CD4-positive, alpha-beta T cell treated with Interleukin-17A for 1 hour (primary cell): ENCODE results near the gene P4HA2.
"Not testable (repeated sequence)": the region's sequence is repeated elsewhere in the genome, so short reads cannot be mapped to it uniquely, and the experiment has no call there.

Experiments used
- DNase-seq: peaks from one replicate; pipeline ENCODE4 v3.0.0-alpha.2; 2020

Gene P4HA2

GRCh38 chr5:132195727-132196126, 31.9 kb downstream of the P4HA2 start:
- DNase-seq = no peak

- no peak for DNase-seq
These were observed 34.4 kb downstream of the P4HA2 start for GRCh38 chr5:132193165-132193694.

DNA sequence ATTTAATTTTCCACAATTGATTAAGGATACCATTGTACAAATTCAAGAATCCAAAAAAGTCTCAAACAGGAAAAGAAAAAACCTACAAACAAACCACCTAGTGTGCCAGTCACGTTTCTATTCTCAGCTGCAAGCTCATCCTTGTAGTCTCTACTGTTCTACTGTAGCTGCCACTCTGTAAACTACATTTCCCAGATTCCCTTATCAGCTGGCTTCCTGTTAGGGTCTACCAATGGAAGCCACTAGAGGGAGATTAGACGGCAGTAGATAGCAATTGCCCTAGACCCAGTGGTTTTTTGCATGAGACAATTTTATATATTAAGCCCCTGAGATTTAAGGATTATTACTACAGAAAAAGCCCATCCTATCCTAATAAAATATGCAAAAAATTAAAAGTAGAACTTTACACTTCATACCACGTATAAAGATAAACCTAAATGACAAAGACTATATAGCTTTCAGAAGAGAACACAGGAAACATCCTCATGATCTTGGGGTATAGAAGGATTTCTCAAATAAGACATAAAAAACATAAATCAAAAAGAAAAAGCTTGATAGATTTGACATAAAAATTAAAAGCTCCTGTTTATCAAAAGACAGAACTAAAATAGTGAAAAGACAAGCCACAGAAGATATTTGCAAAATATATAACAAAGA, 37.4 kb downstream of the P4HA2 start:
- DNase-seq = peak; percentile 62

DNA sequence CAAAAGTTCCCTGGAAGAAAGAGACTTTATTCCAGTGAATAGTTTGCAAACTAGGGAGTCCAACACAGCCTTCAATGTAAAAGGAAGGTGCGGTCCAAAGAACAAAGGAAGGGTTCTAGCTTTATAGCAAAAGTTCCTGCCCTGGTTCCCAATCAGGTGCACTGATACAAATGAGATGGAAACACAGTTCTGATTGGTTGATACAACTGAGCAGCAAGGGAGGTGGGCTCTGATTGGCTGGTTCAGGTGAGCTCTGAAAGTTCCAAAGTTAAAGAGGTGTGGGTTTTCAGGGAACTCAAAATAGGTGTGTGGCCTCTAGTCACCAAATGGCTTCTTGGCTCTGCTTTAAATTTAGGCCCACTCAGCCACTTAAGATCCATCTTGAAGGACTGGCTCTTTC, 43.1 kb downstream of the P4HA2 start:
- DNase-seq = no peak

DNA sequence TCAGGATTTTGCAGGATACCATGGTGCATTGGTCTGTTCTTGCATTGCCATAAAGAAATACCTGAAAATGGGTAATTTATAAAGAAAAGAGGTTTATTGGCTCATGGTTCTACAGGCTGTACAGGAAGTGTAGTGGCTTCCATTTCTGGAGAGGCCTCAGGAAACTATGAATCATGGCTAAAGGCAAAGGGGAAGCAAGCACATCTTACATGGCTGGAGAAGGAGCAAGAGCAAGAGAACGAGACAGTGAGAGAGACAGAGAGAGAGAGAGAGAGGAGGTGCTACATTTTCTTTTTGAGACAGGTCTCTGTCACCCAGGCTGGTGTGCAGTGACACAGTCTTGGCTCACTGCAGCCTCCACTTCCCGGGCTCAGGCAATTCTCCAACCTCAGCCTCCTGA, 43.9 kb downstream of the P4HA2 start:
- DNase-seq = no peak

- no peak for DNase-seq
These were observed 45.2 kb downstream of the P4HA2 start for GRCh38 chr5:132182359-132183040.

- DNase-seq = no peak
These were observed 46.5 kb downstream of the P4HA2 start for GRCh38 chr5:132181011-132181629.

DNA sequence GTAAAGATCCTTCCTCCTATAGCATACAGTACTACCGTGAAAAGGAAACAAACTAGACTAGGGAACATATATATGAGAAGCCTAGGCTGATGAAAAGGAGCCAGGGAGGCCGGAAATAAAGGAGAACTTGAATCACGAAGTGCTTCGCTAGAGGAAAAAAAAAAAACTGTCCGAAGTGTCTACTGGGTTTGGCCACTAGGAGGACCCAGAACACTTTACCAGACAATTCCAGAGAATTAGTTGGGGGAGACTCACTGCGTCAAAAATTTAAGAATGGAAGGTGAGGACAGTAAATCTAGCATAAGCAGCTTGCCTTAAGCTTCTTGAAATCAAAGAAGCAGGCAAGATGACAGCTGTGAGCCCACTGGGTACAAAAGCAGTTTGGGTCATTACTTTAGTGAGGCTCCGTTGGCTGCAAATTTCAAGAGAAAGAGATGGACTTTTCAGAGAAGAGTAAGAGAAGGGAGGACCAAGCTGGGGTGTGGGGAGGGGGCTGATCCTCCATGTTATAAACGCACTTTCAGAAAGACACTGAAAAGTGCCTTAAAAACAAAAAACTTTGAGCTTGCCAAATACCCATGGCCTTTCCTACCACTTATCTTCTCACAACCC, 47.4 kb downstream of the P4HA2 start:
- no peak for DNase-seq

DNA sequence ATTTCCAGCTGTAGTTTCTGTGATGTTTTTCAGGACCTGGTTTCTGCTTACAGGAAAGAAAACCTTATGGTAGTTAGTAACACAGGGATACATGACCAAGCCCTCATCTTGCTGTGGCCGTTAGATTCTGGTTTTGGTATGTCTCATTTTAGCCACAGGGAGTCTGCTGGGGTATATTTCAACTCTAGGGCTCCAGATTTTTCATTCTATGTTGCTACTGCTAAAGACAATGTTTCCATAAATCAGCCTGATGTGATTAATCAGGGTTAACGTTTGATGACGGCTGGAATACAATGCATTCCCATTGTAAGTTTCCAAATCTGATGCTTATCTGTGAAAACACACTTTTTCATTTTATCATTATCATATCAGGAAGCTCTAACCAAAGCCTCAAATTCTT, 48.2 kb downstream of the P4HA2 start:
- DNase-seq = no peak

DNA sequence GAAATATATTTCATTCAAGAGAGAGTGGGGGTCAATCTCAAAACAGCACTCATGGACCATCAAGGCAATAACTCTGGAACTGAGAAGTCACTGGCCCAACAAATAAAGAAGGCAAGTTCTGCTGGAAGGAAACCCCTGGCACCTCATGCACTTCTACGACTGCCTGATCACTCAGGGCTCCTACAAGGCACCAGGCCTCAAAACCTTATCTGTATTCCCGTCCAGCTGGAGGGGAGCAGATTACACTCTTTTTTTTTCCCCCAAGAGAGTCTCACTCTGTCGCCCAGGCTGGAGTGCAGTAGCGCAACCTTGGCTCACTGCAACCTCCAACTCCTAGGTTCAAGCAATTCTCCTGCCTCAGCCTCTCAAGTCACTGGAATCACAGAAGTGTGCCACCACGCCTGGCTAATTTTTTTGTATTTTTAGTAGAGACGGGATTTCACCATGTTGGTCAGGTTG, 49.9 kb downstream of the P4HA2 start:
- no peak for DNase-seq

GRCh38 chr5:132176987-132177386, 50.7 kb downstream of the P4HA2 start:
- peak; percentile 22 for DNase-seq

GRCh38 chr5:132176521-132176945, 51.1 kb downstream of the P4HA2 start:
- DNase-seq = no peak

- no peak for DNase-seq
These were observed 64.7 kb downstream of the P4HA2 start for GRCh38 chr5:132162945-132163344.

- DNase-seq = not testable (repeated sequence)
These were observed 65.9 kb downstream of the P4HA2 start for GRCh38 chr5:132161574-132162326.

DNA sequence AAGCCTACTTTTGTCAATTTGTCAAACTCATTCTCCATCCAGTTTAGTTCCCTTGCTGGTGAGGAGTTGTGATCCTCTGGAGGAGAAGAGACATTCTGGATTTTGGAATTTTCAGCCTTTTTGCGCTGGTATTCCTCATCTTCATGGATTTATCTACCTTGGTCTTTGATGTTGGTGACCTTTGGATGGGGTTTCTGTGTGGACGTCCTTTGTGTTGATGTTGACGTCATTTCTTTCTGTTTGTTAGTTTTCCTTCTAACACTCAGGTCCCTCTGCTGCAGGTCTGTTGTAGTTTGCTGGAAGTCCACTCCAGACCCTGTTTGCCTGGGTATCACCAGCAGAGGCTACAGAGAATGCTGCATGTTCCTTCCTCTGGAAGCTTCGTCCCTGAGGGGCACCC, 71.2 kb downstream of the P4HA2 start:
- DNase-seq = no peak

GRCh38 chr5:132150565-132150964, 77.1 kb downstream of the P4HA2 start:
- no peak for DNase-seq

- DNase-seq = no peak
These were observed 80.0 kb downstream of the P4HA2 start for GRCh38 chr5:132147663-132148062.

DNA sequence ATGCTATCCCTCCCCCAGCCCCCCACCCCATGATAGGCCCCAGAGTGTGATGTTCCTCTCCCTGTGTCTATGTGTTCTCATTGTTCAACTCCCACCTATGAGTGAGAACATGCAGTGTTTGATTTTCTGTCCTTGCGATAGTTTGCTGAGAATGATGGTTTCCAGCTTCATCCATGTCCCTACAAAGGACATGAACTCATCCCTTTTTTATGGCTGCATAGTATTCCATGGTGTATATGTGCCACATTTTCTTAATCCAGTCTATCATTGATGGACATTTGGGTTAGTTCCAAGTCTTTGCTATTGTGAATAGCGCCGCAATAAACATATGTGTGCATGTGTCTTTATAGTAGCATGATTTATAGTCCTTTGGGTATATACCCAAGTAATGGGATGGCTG, 82.3 kb downstream of the P4HA2 start:
- not testable (repeated sequence) for DNase-seq

- no peak for DNase-seq
These were observed 84.5 kb downstream of the P4HA2 start for GRCh38 chr5:132143148-132143547.

DNA sequence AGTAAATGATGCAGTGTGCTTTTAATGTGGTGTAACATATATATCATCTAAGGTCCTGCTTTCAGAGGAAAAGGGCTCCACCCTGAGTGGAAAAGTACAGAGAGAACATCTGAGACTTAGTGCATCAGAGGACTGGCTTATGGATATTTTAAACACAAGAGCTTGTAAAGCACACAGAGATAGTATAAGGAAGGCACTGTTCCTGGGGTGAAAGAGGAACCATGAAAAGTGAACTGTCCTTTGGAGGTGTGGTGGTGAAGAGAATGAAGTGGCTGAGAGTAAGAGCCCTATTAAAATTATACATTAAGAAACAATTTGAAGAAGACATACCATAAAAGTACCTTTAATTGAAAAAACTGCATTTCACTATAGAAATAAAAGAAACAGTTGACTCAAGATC, 85.2 kb downstream of the P4HA2 start:
- DNase-seq = no peak
